Skeletal muscle tissue (tissue), 4 donors: ENCODE data around the gene LTB4R. TPM values are rescaled to one million over a fixed set of nuclear protein-coding genes. Genes with fewer than 3 reads are reported as not detected.

ENCODE experiments used
- H3K27ac ChIP-seq: one replicate; pipeline ENCODE4 v1.7.0; 2013; ENCODE audit warnings: mild to moderate bottlenecking, low read depth, low read length, inconsistent platforms
- H3K27me3 ChIP-seq, 3 donors: one replicate each; pipeline ENCODE4 v1.7.0; 2013; ENCODE audit warnings: low read length in 3 of 3; ENCODE audit not compliant: control insufficient read depth in 3 of 3, insufficient read depth in 3 of 3
- H3K36me3 ChIP-seq, 3 donors: one replicate each; pipeline ENCODE4 v1.7.0; 2013; ENCODE audit warnings: low read length in 3 of 3; ENCODE audit not compliant: control insufficient read depth in 3 of 3, insufficient read depth in 3 of 3
- H3K4me1 ChIP-seq, 3 donors: one replicate each; pipeline ENCODE4 v1.7.0; 2013; ENCODE audit warnings: low read length in 3 of 3, mild to moderate bottlenecking in 3 of 3; ENCODE audit not compliant: control insufficient read depth in 3 of 3, insufficient read depth in 3 of 3
- H3K4me3 ChIP-seq, 3 donors: one replicate each; pipeline ENCODE4 v1.7.0; 2013; ENCODE audit warnings: low read length in 3 of 3
- H3K9ac ChIP-seq, 3 donors: one replicate each; pipeline ENCODE4 v1.7.0; 2013; ENCODE audit warnings: low read length in 3 of 3, mild to moderate bottlenecking in 3 of 3, moderate library complexity in 2 of 3, low read depth in 1 of 3
- H3K9me3 ChIP-seq, 3 donors: one replicate each; pipeline ENCODE4 v1.7.0; 2013; ENCODE audit warnings: low read length in 3 of 3; ENCODE audit not compliant: control insufficient read depth in 3 of 3
- total RNA-seq: library from RNA; depleted of rRNA; stranded (reverse); fragments of >200 nt; gene quantifications from one replicate; pipeline ENCODE4 v1.2.3, GENCODE V29; 2014
- donor health status: Osteomylitis.

The LTB4R gene, protein sequence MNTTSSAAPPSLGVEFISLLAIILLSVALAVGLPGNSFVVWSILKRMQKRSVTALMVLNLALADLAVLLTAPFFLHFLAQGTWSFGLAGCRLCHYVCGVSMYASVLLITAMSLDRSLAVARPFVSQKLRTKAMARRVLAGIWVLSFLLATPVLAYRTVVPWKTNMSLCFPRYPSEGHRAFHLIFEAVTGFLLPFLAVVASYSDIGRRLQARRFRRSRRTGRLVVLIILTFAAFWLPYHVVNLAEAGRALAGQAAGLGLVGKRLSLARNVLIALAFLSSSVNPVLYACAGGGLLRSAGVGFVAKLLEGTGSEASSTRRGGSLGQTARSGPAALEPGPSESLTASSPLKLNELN
- total RNA-seq, result 2.1 TPM

GRCh38 chr14:24310646-24311604 is at the start of gene LTB4R:
TSS of gene LTB4R (plus strand) at chr14:24311502. CDS start at chr14:24315652, 4,150 bp downstream.
- Histone ChIP-seq H3K4me3 (peak within 1 kb of the TSS; percentile 71 to 77 (median 73)), H3K27ac (peak within 1 kb of the TSS; percentile 69), H3K9me3 (peaks cover 0 to 2% (median 0%) of the 10 kb centered on the region in 3 donors), H3K36me3 (peaks cover 12 to 18% (median 16%) of the 10 kb centered on the region in 3 donors), H3K27me3 (peaks cover 0 to 14% (median 10%) of the 10 kb centered on the region in 3 donors), H3K4me1 (peaks cover 38 to 69% (median 46%) of the 10 kb centered on the region in 3 donors), H3K9ac (peak within 1 kb of the TSS; percentile 59 to 80 (median 68))

DNA sequence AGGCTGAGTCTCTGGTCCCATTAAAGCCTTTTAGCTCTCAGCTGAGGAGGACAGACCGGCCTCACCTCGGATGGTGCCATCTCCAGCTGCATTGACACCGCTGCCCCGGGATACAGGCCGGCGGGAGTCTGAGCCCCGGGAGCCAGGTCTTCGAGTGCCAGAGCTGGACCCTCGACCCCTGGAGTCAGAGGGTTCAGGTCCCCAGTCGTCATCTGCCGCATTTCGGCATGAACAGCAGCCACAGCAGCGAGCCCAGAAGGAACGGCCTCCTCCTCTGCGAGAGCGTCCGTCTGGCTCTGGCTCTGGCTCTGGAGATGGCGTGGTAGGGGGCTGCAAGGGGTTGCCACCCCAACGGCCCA is 49.4 kb upstream of the LTB4R start:
- peaks cover 13 to 23% (median 15%) of the 10 kb centered on the region in 3 donors for H3K36me3 ChIP-seq
- no peaks in the 10 kb centered on the region for H3K9me3 ChIP-seq
- H3K9ac ChIP-seq, result no peak overlapping the region
- H3K27ac ChIP-seq, result no peak overlapping the region
- no peaks in the 10 kb centered on the region for H3K4me1 ChIP-seq
- no peak overlapping the region for H3K4me3 ChIP-seq
- no peaks in the 10 kb centered on the region for H3K27me3 ChIP-seq

DNA sequence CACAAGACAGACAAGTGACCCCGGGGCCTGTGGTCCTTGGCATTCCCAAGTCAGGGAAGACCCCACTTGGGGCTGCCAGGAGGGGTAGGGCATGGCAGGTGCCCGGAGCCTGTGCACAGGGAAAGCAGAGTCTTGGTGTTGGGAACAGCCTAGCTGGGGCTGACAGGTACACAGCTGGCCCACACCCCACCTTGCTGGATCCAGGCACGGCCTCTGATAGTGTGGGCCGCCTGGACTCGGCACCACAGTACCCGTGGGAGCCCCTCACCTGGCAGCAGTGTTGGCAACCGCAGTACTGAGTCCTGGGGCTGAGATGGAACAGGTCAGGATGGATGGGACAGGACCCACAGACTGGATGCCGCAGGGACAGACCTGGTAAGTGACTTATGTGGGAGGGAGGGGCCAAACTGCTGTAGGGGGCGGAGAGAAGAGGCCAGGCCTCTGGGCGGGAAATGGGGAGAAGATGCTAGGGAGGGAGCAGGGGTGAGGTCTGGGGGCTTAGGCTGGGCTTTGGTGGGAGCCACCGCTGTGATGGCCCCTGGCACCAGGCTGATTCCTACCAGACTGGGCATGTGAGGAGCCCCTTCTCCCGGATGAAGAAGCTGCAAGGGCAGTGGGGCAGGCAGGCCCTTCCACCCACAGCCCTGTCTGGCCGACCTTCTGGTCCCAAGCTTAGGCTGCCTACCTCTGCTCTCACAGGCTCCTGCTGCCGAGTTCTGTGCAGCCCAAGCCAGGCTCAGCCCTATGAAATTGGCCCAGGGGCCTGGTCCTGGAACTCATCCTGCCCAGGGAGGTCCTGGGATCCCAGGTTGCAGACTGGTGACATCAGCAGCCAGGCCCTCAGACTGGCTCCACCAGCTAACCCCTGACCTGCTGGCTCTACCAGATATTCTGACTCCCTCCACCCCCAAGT is 48.2 kb upstream of the LTB4R start, which contains the start of gene TGM1:
Gene TGM1, minus strand, starts transcription at position 357 of the 913 bp plus-strand sequence. CDS start 825 bp downstream, outside the sequence.
- H3K36me3 ChIP-seq, result peaks cover 20 to 32% (median 24%) of the 10 kb centered on the region in 3 donors
- H3K4me1 ChIP-seq, result no peaks in the 10 kb centered on the region
- H3K4me3 ChIP-seq, result no peak within 1 kb of the TSS
- H3K9ac ChIP-seq, result no peak within 1 kb of the TSS
- no peaks in the 10 kb centered on the region for H3K27me3 ChIP-seq
- no peak within 1 kb of the TSS for H3K27ac ChIP-seq
- no peaks in the 10 kb centered on the region for H3K9me3 ChIP-seq

- no peak overlapping the region for H3K4me3 ChIP-seq
- no peak overlapping the region for H3K27ac ChIP-seq
- H3K9ac ChIP-seq, result no peak overlapping the region
- H3K36me3 ChIP-seq, result peaks cover 21 to 39% (median 26%) of the 10 kb centered on the region in 3 donors
- H3K4me1 ChIP-seq, result no peaks in the 10 kb centered on the region
- H3K9me3 ChIP-seq, result no peaks in the 10 kb centered on the region
- H3K27me3 ChIP-seq, result no peaks in the 10 kb centered on the region
Observed at GRCh38 chr14:24263848-24264247, 47.5 kb upstream of the LTB4R start.

- H3K27ac ChIP-seq, result no peak overlapping the region
- peaks cover 25 to 44% (median 31%) of the 10 kb centered on the region in 3 donors for H3K36me3 ChIP-seq
- no peaks in the 10 kb centered on the region for H3K9me3 ChIP-seq
- no peaks in the 10 kb centered on the region for H3K4me1 ChIP-seq
- H3K27me3 ChIP-seq, result no peaks in the 10 kb centered on the region
- no peak overlapping the region for H3K9ac ChIP-seq
- H3K4me3 ChIP-seq, result no peak overlapping the region
Observed at GRCh38 chr14:24264298-24264697, 47.0 kb upstream of the LTB4R start.

DNA sequence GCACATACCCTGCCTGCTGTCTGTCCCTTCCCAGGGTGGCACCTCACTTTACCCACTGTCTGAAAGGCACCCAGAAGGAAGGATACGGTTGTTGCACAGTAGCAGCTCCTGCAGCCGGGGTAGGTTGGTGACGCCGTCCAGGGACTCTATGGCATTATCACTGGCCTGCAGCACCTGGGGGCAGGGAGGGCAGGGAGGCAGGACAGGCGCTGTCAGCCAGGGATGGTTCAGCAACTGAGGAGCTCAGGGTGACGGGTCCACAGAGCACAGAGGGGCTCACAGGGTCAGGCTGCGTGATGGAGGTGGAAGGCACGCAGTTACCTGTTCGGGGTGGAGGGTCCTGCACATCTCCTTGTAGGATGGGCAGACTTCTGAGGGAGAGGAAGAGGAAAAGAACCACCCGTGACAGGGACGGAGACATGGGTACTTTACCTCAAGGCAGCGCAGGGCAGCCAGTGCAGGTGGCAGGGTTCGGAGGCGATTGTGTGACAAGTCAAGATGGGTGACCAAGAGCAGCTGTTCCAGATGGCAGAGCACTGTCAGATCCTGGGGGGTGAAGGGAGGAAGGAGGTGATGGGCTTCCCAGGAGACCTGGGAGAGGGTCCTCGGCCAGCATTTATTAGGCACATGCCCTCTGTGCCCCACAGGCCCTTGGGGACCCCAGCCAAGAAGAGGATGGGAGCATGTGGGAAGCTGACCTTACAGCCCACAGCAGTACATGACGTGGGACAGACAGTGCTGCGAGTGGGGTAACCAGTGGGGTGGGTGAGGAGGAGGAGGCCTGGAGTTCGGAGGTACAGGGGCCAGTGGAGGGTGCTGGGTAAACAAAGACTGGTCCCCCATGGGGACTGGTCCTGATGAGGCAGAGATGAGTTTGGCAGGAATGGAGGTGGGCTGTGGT is 44.7 kb upstream of the LTB4R start:
- Histone ChIP-seq H3K36me3 (peaks cover 29 to 48% (median 39%) of the 10 kb centered on the region in 3 donors), H3K27ac (no peak overlapping the region), H3K27me3 (no peaks in the 10 kb centered on the region), H3K9ac (no peak overlapping the region), H3K4me1 (peaks cover 0 to 10% (median 5%) of the 10 kb centered on the region in 3 donors), H3K4me3 (no peak overlapping the region), H3K9me3 (no peaks in the 10 kb centered on the region)

GRCh38 chr14:24267516-24267915 is 43.8 kb upstream of the LTB4R start:
- H3K4me1 ChIP-seq, result peaks cover 0 to 15% (median 9%) of the 10 kb centered on the region in 3 donors
- no peak overlapping the region for H3K4me3 ChIP-seq
- no peak overlapping the region for H3K27ac ChIP-seq
- H3K9ac ChIP-seq, result no peak overlapping the region
- no peaks in the 10 kb centered on the region for H3K27me3 ChIP-seq
- peaks cover 29 to 48% (median 39%) of the 10 kb centered on the region in 3 donors for H3K36me3 ChIP-seq
- H3K9me3 ChIP-seq, result no peaks in the 10 kb centered on the region

- H3K9ac ChIP-seq, result no peak overlapping the region
- H3K9me3 ChIP-seq, result no peaks in the 10 kb centered on the region
- no peaks in the 10 kb centered on the region for H3K27me3 ChIP-seq
- peaks cover 29 to 48% (median 39%) of the 10 kb centered on the region in 3 donors for H3K36me3 ChIP-seq
- no peak overlapping the region for H3K4me3 ChIP-seq
- no peak overlapping the region for H3K27ac ChIP-seq
- peaks cover 0 to 15% (median 9%) of the 10 kb centered on the region in 3 donors for H3K4me1 ChIP-seq
Observed at GRCh38 chr14:24268225-24268624, 43.1 kb upstream of the LTB4R start.
